Peyer's patch (tissue), 4 donors: Measurements from ENCODE around the gene PHACTR1.

Experiments
- POLR2A ChIP-seq, 2 donors: fragments of 450-650 bp; IDR thresholded peaks; one replicate each; pipeline ENCODE4 v1.5.1; 2017; ENCODE audit warnings: antibody characterized with exemption in 2 of 2, mild to moderate bottlenecking in 2 of 2, moderate library complexity in 2 of 2
- TF ChIP-seq, protein P1 (sequence below), 6 experiments: fragments of 450-650 bp in 4 of 6; fragments of 200-600 bp in 2 of 6; sonication (generic) in 1 of 6; IDR thresholded peaks; one replicate each; pipeline ENCODE4 v1.5.1; 2017 to 2019; ENCODE audit warnings: antibody characterized with exemption in 6 of 6, mild to moderate bottlenecking in 3 of 6, moderate library complexity in 1 of 6

DNA sequence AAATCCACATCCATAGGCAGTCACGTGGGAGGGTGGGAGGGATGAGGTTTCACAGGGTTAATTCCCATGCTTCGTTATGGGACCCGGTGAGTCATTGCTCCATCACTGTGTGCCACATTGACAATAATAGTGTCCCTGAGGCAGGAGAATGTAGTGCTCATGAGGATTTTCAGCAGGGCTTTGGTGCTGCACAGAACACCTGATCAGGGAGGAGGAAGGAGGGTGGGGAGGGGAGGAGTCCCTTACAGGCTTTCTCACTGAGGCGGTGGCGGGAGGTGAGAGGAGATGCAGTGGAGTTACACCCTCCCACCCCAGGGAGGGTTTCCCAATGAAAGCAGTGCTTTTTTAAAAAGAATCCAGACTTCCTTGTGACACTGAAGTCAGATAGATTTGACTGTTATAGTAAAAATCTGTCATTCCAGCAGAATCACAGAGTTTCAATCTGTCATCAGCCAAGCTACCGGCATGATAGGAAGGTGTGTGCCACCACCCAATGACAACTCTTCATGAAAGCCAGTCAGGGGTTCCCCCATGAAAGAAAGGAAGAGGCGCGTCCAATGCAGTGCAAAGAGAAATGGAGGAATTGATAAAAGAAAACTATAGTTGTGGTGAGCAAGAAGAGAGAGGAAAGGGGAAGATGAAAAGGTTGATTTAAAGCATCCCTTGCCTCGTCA lies 467.0 kb downstream of the PHACTR1 start:
- TF ChIP-seq, protein P1, sequence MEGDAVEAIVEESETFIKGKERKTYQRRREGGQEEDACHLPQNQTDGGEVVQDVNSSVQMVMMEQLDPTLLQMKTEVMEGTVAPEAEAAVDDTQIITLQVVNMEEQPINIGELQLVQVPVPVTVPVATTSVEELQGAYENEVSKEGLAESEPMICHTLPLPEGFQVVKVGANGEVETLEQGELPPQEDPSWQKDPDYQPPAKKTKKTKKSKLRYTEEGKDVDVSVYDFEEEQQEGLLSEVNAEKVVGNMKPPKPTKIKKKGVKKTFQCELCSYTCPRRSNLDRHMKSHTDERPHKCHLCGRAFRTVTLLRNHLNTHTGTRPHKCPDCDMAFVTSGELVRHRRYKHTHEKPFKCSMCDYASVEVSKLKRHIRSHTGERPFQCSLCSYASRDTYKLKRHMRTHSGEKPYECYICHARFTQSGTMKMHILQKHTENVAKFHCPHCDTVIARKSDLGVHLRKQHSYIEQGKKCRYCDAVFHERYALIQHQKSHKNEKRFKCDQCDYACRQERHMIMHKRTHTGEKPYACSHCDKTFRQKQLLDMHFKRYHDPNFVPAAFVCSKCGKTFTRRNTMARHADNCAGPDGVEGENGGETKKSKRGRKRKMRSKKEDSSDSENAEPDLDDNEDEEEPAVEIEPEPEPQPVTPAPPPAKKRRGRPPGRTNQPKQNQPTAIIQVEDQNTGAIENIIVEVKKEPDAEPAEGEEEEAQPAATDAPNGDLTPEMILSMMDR (IDR thresholded peaks at IDR 0.05), result no peak
- TF ChIP-seq POLR2A (IDR thresholded peaks at IDR 0.05), result no peak
